ENCODE measurements around the gene PRTG. TPM values are rescaled to one million over a fixed set of nuclear protein-coding genes. Genes with fewer than 3 reads are reported as not detected.
A peak's percentile ranks its signal among the peaks of the same experiment; 100 is the strongest.

The PRTG gene
- total and polyA plus RNA-seq, 2 experiments from 2014 or later = 0.63 to 3.4 TPM

- TF ChIP-seq JUNB (IDR thresholded peaks at IDR 0.05; ENCODE audit: unreplicated experiment) = no peak
- Histone ChIP-seq H2AFZ (no peak overlapping the region), H3K36me3 (ENCODE audit: insufficient read depth) (no peaks in the 10 kb centered on the region), H3F3A (replicated peaks; ENCODE audit: low read depth) (no peaks in the 10 kb centered on the region), H3K4me3 (no peak overlapping the region), H3K27me3 (ENCODE audit: insufficient read depth) (peaks cover 32% of the 10 kb centered on the region), H3K9me2 (ENCODE audit: insufficient read depth) (no peaks in the 10 kb centered on the region), H3K4me2 (peak overlapping the region; percentile 41), H3K79me2 (replicated peaks; ENCODE audit: insufficient read depth) (no peaks in the 10 kb centered on the region), H4K20me1 (replicated peaks; ENCODE audit: insufficient read depth) (no peaks in the 10 kb centered on the region), H3K27ac (ENCODE audit: low read depth) (no peak overlapping the region), H3K4me1 (ENCODE audit: insufficient read depth) (peaks cover 19% of the 10 kb centered on the region)
- peaks cover 12% of the 10 kb centered on the region for H3K27me3 Mint-ChIP-seq (ENCODE audit: insufficient read depth, low read depth, poor library complexity)
- H3K9me3 Mint-ChIP-seq = peaks cover 15% of the 10 kb centered on the region
- peaks cover 28% of the 10 kb centered on the region for H3K4me1 Mint-ChIP-seq
- H3K36me3 Mint-ChIP-seq (ENCODE audit: low read depth) = peaks cover 18% of the 10 kb centered on the region
- DNase-seq (ENCODE audit: low spot score) (peak; percentile 74), ATAC-seq (peak; percentile 96)
- no peak overlapping the region for H3K27ac Mint-ChIP-seq
- H3K4me3 Mint-ChIP-seq = peak overlapping the region; percentile 35; the same call in 2 of the 3 replicates
Measured at GRCh38 chr15:55715355-55716076, 27.4 kb downstream of the PRTG start.

GRCh38 chr15:55714064-55714463, 28.9 kb downstream of the PRTG start:
- H3K36me3 ChIP-seq (ENCODE audit: insufficient read depth) = no peaks in the 10 kb centered on the region
- no peak overlapping the region for H2AFZ ChIP-seq
- no peak overlapping the region for H3K27ac ChIP-seq (ENCODE audit: low read depth)
- H4K20me1 ChIP-seq (replicated peaks; ENCODE audit: insufficient read depth) = no peaks in the 10 kb centered on the region
- no peak for DNase-seq (ENCODE audit: low spot score)
- Mint-ChIP-seq H3K27me3 (ENCODE audit: insufficient read depth, low read depth, poor library complexity) (peaks cover 12% of the 10 kb centered on the region), H3K9me3 (peaks cover 14% of the 10 kb centered on the region), H3K4me3 (no peak overlapping the region), H3K4me1 (peaks cover 26% of the 10 kb centered on the region), H3K36me3 (ENCODE audit: low read depth) (peaks cover 12% of the 10 kb centered on the region), H3K27ac (no peak overlapping the region)
- H3K4me3 ChIP-seq = no peak overlapping the region
- H3K9me2 ChIP-seq (ENCODE audit: insufficient read depth) = no peaks in the 10 kb centered on the region
- no peak for ATAC-seq
- H3K79me2 ChIP-seq (replicated peaks; ENCODE audit: insufficient read depth) = no peaks in the 10 kb centered on the region
- H3K4me1 ChIP-seq (ENCODE audit: insufficient read depth) = peaks cover 19% of the 10 kb centered on the region
- H3K4me2 ChIP-seq = no peak overlapping the region
- no peaks in the 10 kb centered on the region for H3F3A ChIP-seq (replicated peaks; ENCODE audit: low read depth)
- H3K27me3 ChIP-seq (ENCODE audit: insufficient read depth) = peaks cover 32% of the 10 kb centered on the region
- TF ChIP-seq ETS1 (IDR thresholded peaks at IDR 0.05) = no peak
- no peak for TF ChIP-seq EZH2 (IDR thresholded peaks at IDR 0.05; ENCODE audit: low read depth, unreplicated experiment)
- TF ChIP-seq CREB1 (CRISPR knock-in tag; IDR thresholded peaks at IDR 0.05; ENCODE audit: low read depth) = no peak
- TF ChIP-seq EZH2phosphoT487 (IDR thresholded peaks at IDR 0.05; ENCODE audit: unreplicated experiment) = no peak
- TF ChIP-seq STAT1 (IDR thresholded peaks at IDR 0.05; ENCODE audit: unreplicated experiment) = no peak
- TF ChIP-seq NANOG (IDR thresholded peaks at IDR 0.05; ENCODE audit: borderline replicate concordance) = no peak
- TF ChIP-seq ZNF114 (CRISPR knock-in tag; IDR thresholded peaks at IDR 0.05) = no peak
- TF ChIP-seq REST (IDR thresholded peaks at IDR 0.05; ENCODE audit: unreplicated experiment) = no peak
- TF ChIP-seq ZNF331 (CRISPR knock-in tag; IDR thresholded peaks at IDR 0.05; ENCODE audit: low read depth) = no peak
- no peak for TF ChIP-seq CTCF (conservative IDR thresholded peaks at IDR 0.05; ENCODE audit: low read depth in 2 of 2)
- no peak for TF ChIP-seq POLR2AphosphoS5 (IDR thresholded peaks at IDR 0.05; ENCODE audit: low read depth)

All from GM23338 (cell line).